ENCODE data around the gene NECTIN1. TPM values are rescaled to one million over a fixed set of nuclear protein-coding genes. Genes with fewer than 3 reads are reported as not detected.

NECTIN1 gene
- total and polyA plus RNA-seq, 2 of the 4 experiments (the other 2 are of a cell fraction): 2.3 to 4.2 TPM

DNA sequence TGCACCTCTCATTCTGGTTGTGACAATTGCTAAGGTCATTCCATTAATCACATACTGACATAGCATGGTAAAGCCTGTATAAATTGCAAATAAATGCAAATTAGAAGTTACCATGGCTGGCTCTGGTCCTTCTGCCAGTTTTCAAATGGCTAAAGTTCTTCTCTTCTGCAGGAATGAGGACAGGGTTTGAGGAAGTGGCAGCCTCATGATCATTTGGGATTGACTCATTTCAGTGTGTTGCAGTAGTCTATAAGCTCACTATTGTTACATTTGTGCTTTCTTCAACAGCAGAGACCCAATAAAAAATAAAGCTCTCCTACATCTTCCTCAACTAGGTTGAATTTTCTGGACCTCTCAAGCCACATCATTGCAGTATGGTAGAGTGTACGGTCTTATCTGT is 60.3 kb downstream of the NECTIN1 start:
- Histone ChIP-seq H3K4ac (ENCODE audit: low read depth, low read length) (no peak overlapping the region), H3K79me1 (ENCODE audit: low read depth in 1 of 2, low read length in 2 of 2) (no peaks in the 10 kb centered on the region), H3K9me3 (ENCODE audit: control insufficient read depth, insufficient read depth, low read length) (no peaks in the 10 kb centered on the region), H3K14ac (replicated peaks; ENCODE audit: low read depth, low read length) (no peak overlapping the region), H4K8ac (ENCODE audit: low read depth in 2 of 2, low read length in 2 of 2) (no peak overlapping the region), H3K27ac (ENCODE audit: insufficient read depth, low read length) (no peak overlapping the region), H4K91ac (ENCODE audit: insufficient read depth, low read depth, low read length) (no peak overlapping the region), H2AK9ac (replicated peaks; ENCODE audit: low read depth, low read length, poor library complexity) (no peak overlapping the region), H3K56ac (ENCODE audit: extremely low read depth, insufficient read depth, low read length) (no peak overlapping the region), H3K9ac (ENCODE audit: low read depth, low read length) (no peak overlapping the region), H2BK120ac (ENCODE audit: low read depth, low read length) (no peak overlapping the region), H2AFZ (replicated peaks; ENCODE audit: low read length, poor library complexity) (no peak overlapping the region), H3K27me3 (ENCODE audit: control insufficient read depth, insufficient read depth, low read length) (no peaks in the 10 kb centered on the region), H2BK5ac (ENCODE audit: low read depth, low read length, poor library complexity, severe bottlenecking) (no peak overlapping the region), H3K23ac (ENCODE audit: low read depth, low read length) (no peak overlapping the region), H4K5ac (ENCODE audit: low read depth, low read length) (no peak overlapping the region), H3K4me2 (ENCODE audit: low read depth, low read length) (no peak overlapping the region), H3K36me3 (ENCODE audit: control insufficient read depth, insufficient read depth, low read length) (no peaks in the 10 kb centered on the region), H2BK15ac (ENCODE audit: low read depth, low read length) (no peak overlapping the region), H2BK20ac (ENCODE audit: low read depth, low read length) (no peak overlapping the region), H3K4me1 (ENCODE audit: control insufficient read depth, insufficient read depth, low read length) (peaks cover 10% of the 10 kb centered on the region; the same call in 1 of the 2 replicates), H3K4me3 (ENCODE audit: insufficient read depth, low read depth, low read length) (no peak overlapping the region), H3K9me1 (ENCODE audit: insufficient read depth, low read length) (peaks cover 4% of the 10 kb centered on the region), H4K20me1 (ENCODE audit: insufficient read depth, low read length) (0 out of 2 replicates have a peak, but pooled peaks cover 5% of the 10 kb centered on the region), H2AK5ac (ENCODE audit: low read depth, low read length) (no peak overlapping the region), H3K18ac (ENCODE audit: low read depth, low read length) (no peak overlapping the region)
- ATAC-seq (ENCODE audit: low read depth) (no peak), DNase-seq (no peak)
- ChIA-PET POLR2A (ENCODE audit: unreplicated experiment) (no interaction called here), CTCF (no interaction called here)
- no peak for TF ChIP-seq CTCF (conservative IDR thresholded peaks at IDR 0.05; ENCODE audit: low read depth, low read length)
- no peak for TF ChIP-seq CEBPB (IDR thresholded peaks at IDR 0.05; ENCODE audit: low read depth, low read length)
- TF ChIP-seq RFX5 (IDR thresholded peaks at IDR 0.05; ENCODE audit: low read depth, low read length): no peak
- no peak for TF ChIP-seq POLR2A (IDR thresholded peaks at IDR 0.05; ENCODE audit: low read depth, low read length)
- dilution Hi-C loops (cut with HindIII; ENCODE audit: low sequenced_read_pairs, unreplicated experiment): no loop called here
- intact Hi-C loops (cut with micrococcal nuclease): loop anchor here (5.0 kb wide), 1 partner anchor 634 kb away; no protein-coding TSS in a partner anchor
- in situ Hi-C loops (cut with MboI; ENCODE audit: low sequenced_read_pairs): loop anchor here (5.0 kb wide), 1 partner anchor 439 kb away; no protein-coding TSS in a partner anchor
- no CpG with 5 or more reads among the region's 1 CpG for WGBS, 2 experiments (ENCODE audit: extremely low coverage in 2 of 2, insufficient read length in 1 of 2)
- BruUV-seq (replicated peaks): no TSS peak

Data from IMR-90 (cell line).